Peyer's patch (tissue), 4 donors: ENCODE results near the gene STAG2. TPM values are rescaled to one million over a fixed set of nuclear protein-coding genes. Genes with fewer than 3 reads are reported as not detected.

Experiments
- DNase-seq, 3 donors: peaks; one replicate each; pipeline ENCODE4 v3.0.0-alpha.2; 2017 to 2019
- H3K27ac ChIP-seq, 4 donors: fragments of 200-600 bp; sonication (generic); one replicate each; pipeline ENCODE4 v1.5.1; 2016 to 2019
- H3K27me3 ChIP-seq, 2 donors: fragments of 200-600 bp; sonication (generic); one replicate each; pipeline ENCODE4 v1.5.1; 2019
- H3K36me3 ChIP-seq, 3 donors: fragments of 200-600 bp; sonication (generic); one replicate each; pipeline ENCODE4 v1.5.1; 2016 to 2019
- H3K4me1 ChIP-seq, 4 donors: fragments of 200-600 bp; sonication (generic); one replicate each; pipeline ENCODE4 v1.5.1; 2016 to 2019
- H3K4me3 ChIP-seq, 4 donors: fragments of 200-600 bp; sonication (generic); 1 replicate in 3 of 4; 2 replicates in 1 of 4; pipeline ENCODE4 v1.5.1; 2016 to 2019; ENCODE audit warnings: mild to moderate bottlenecking in 1 of 4
- H3K9me3 ChIP-seq, 4 donors: fragments of 200-600 bp; sonication (generic); one replicate each; pipeline ENCODE4 v1.5.1; 2016 to 2019; ENCODE audit warnings: mild to moderate bottlenecking in 1 of 4
- POLR2A ChIP-seq, 2 donors: fragments of 450-650 bp; IDR thresholded peaks; one replicate each; pipeline ENCODE4 v1.5.1; 2017; ENCODE audit warnings: antibody characterized with exemption in 2 of 2, mild to moderate bottlenecking in 2 of 2, moderate library complexity in 2 of 2
- total RNA-seq, 4 donors: library from RNA; depleted of rRNA; stranded (reverse); fragments of >200 nt; gene quantifications; one replicate each; pipeline ENCODE4 v1.1.0, GENCODE V29; 2016
- TF ChIP-seq, protein P1 (sequence below), 6 experiments: fragments of 450-650 bp in 4 of 6; fragments of 200-600 bp in 2 of 6; sonication (generic) in 1 of 6; IDR thresholded peaks; one replicate each; pipeline ENCODE4 v1.5.1; 2017 to 2019; ENCODE audit warnings: antibody characterized with exemption in 6 of 6, mild to moderate bottlenecking in 3 of 6, moderate library complexity in 1 of 6

Gene STAG2
- total RNA-seq, 4 donors from 2014 or later: 39.6 to 83.3 (median 54.0) TPM

DNA sequence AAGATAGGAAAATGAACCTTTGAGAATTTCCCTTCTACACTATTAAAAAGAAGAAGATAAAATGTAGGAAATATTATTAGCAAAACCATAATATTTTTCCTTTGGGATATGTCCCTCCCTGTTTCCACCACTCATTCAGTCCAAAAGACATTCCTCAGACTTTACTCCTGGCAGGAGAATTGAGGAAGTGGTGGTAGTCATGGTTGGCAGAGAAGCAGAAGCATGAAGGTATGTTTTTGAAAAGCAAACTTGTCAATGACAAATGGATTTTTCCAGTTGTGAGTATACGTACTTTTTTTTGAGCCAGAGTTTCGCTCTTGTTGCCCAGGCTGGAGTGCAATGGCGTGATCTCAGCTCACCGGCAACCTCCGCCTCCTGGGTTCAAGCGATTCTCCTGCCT, 13.7 kb downstream of the STAG2 start:
- no peaks in the 10 kb centered on the region for H3K36me3 ChIP-seq
- peaks cover 0 to 11% (median 0%) of the 10 kb centered on the region in 4 donors for H3K4me1 ChIP-seq
- H3K27me3 ChIP-seq: no peaks in the 10 kb centered on the region
- TF ChIP-seq, protein P1, sequence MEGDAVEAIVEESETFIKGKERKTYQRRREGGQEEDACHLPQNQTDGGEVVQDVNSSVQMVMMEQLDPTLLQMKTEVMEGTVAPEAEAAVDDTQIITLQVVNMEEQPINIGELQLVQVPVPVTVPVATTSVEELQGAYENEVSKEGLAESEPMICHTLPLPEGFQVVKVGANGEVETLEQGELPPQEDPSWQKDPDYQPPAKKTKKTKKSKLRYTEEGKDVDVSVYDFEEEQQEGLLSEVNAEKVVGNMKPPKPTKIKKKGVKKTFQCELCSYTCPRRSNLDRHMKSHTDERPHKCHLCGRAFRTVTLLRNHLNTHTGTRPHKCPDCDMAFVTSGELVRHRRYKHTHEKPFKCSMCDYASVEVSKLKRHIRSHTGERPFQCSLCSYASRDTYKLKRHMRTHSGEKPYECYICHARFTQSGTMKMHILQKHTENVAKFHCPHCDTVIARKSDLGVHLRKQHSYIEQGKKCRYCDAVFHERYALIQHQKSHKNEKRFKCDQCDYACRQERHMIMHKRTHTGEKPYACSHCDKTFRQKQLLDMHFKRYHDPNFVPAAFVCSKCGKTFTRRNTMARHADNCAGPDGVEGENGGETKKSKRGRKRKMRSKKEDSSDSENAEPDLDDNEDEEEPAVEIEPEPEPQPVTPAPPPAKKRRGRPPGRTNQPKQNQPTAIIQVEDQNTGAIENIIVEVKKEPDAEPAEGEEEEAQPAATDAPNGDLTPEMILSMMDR (IDR thresholded peaks at IDR 0.05): no peak
- no peak for TF ChIP-seq POLR2A (IDR thresholded peaks at IDR 0.05)
- H3K4me3 ChIP-seq: no peak overlapping the region
- DNase-seq: no peak
- H3K27ac ChIP-seq: no peak overlapping the region
- H3K9me3 ChIP-seq: no peaks in the 10 kb centered on the region

DNA sequence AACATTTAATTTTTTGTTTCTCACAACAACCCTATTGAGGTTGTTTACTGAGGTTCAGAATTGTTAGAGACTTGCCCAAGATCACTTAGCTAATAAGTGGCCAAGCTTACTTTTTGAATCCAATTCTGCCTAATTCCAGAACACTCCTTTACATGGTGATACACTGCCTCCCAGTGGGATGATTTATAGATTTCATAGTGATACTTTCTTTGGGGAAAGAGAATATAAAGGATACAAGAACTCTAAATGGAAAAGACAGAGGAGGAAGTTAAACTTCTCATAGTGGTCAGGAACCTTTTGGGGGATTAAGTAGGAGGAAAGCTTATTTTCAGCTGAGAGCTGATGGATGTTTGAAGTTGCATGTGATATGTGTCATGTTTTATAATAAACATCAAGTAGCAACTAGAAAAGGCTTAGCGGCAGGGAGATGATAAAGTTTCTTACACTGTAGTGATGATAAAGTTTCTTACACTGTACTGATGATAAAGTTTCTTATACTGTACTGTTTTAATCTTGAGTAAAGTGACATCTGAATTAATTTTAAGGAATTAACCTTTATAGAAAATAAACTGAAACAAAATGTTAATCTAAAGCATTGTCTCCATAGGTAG, 15.3 kb downstream of the STAG2 start:
- H3K4me1 ChIP-seq: peaks cover 0 to 8% (median 0%) of the 10 kb centered on the region in 4 donors
- DNase-seq: no peak
- H3K9me3 ChIP-seq: no peaks in the 10 kb centered on the region
- H3K4me3 ChIP-seq: no peak overlapping the region
- no peak overlapping the region for H3K27ac ChIP-seq
- H3K36me3 ChIP-seq: no peaks in the 10 kb centered on the region
- TF ChIP-seq, protein P1 (IDR thresholded peaks at IDR 0.05): peak in 4 of 6 experiments; percentile 7 to 54 (median 32)
- TF ChIP-seq POLR2A (IDR thresholded peaks at IDR 0.05): no peak
- no peaks in the 10 kb centered on the region for H3K27me3 ChIP-seq

DNA sequence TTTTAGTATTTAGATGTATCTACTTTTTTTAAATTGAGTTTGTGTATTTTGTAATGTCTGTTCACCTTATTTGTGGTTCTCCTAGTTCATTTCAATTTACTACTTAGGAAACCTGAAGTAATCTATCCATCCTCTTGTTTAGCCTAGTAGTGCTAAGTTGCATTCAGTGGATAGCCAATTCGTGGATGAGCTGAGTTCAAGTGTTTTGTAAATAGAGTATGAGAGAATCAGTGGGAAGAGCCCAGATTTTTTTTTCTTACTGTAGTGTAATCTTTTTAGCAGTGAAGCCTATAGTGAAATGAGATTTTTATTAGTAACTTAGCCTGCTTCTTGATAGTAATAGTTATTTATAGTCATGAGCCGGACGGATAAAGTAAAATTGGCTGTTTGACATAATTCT, 21.7 kb downstream of the STAG2 start:
- Histone ChIP-seq H3K9me3 (no peaks in the 10 kb centered on the region), H3K4me1 (peaks cover 0 to 5% (median 0%) of the 10 kb centered on the region in 4 donors), H3K27me3 (no peaks in the 10 kb centered on the region), H3K36me3 (no peaks in the 10 kb centered on the region), H3K27ac (no peak overlapping the region), H3K4me3 (no peak overlapping the region)
- TF ChIP-seq POLR2A (IDR thresholded peaks at IDR 0.05): no peak
- TF ChIP-seq, protein P1 (IDR thresholded peaks at IDR 0.05): no peak
- no peak for DNase-seq

DNA sequence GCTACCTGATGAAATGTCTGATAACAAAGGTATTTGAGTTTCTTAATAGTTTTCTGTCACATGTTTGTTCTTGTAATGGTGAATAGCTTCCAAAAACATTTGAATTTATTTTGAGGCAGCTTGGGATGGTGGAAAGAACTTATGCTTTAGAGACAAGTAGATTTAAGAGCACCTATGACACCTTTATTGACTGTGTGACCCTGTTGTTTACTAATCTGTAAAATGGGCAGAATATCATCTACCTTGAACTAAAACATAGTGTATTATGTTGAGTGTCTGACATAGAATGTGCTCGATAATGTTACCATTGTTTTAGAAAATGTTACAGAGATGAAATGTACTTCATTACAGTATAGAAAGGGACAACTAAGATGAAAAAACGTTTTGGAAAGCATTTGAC, 24.9 kb downstream of the STAG2 start:
- DNase-seq: no peak
- Histone ChIP-seq H3K9me3 (no peaks in the 10 kb centered on the region), H3K4me3 (no peak overlapping the region), H3K36me3 (no peaks in the 10 kb centered on the region), H3K27me3 (no peaks in the 10 kb centered on the region), H3K27ac (no peak overlapping the region), H3K4me1 (no peaks in the 10 kb centered on the region)
- TF ChIP-seq, protein P1 (IDR thresholded peaks at IDR 0.05): no peak
- no peak for TF ChIP-seq POLR2A (IDR thresholded peaks at IDR 0.05)

DNA sequence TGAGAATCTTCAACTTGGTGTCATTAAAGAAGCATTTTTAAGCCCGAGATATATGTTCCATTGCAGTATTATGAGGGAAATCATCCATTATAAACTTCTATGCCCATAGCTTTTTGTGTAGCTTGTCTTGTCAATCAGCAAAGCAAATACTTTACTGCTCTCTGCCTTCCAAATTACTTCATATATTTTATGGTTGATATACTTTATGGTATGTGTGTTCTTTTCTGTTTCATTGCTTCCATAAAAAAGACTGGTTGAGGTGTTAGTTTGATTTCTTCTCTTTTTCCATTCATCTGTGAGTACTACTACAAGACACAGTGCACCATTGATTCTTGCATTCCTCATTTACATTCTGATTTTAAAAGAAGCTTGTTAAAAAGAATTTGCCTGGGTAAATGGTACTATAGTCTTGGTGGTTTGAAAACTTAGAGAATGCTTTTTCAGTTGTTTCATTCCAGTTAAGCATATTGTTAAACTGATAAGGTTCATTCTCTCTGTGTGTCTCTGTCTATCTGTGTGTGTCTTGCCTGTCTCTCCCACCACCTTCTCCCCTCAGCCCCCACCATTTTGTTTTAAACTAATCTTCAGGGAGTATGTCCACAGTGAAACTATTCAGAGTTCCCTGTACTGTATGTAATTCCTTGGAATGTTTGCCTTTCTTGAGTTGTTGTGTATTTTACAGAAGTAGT, 27.1 kb downstream of the STAG2 start:
- no peak for DNase-seq
- Histone ChIP-seq H3K9me3 (no peaks in the 10 kb centered on the region), H3K27ac (no peak overlapping the region), H3K4me3 (no peak overlapping the region), H3K27me3 (no peaks in the 10 kb centered on the region), H3K4me1 (no peaks in the 10 kb centered on the region), H3K36me3 (no peaks in the 10 kb centered on the region)
- TF ChIP-seq, protein P1 (IDR thresholded peaks at IDR 0.05): no peak
- no peak for TF ChIP-seq POLR2A (IDR thresholded peaks at IDR 0.05)
